Progenitor cell of endocrine pancreas (in vitro differentiated cells): ENCODE data around the gene MRPS31. TPM values are rescaled to one million over a fixed set of nuclear protein-coding genes. Genes with fewer than 3 reads are reported as not detected.

Source experiments
- DNase-seq: peaks from one replicate; pipeline ENCODE4 v3.0.0; 2021; ENCODE audit warnings: low spot score; ENCODE audit not compliant: unreplicated experiment
- H3K27ac Mint-ChIP-seq: 2 replicates; pipeline ENCODE4 v1.8.0; 2021; ENCODE audit warnings: mild to moderate bottlenecking, moderate library complexity, mixed read lengths
- H3K27me3 Mint-ChIP-seq: 2 replicates; pipeline ENCODE4 v1.8.0; 2021; ENCODE audit warnings: mixed read lengths
- H3K36me3 Mint-ChIP-seq: 2 replicates; pipeline ENCODE4 v1.8.0; 2022; ENCODE audit warnings: mixed read lengths; ENCODE audit not compliant: insufficient read depth
- H3K4me1 Mint-ChIP-seq: 2 replicates; pipeline ENCODE4 v1.8.0; 2021; ENCODE audit warnings: low read depth, mixed read lengths
- H3K4me3 Mint-ChIP-seq: 2 replicates; pipeline ENCODE4 v1.8.0; 2021; ENCODE audit warnings: low read depth, mild to moderate bottlenecking, moderate library complexity, mixed read lengths
- H3K9me3 Mint-ChIP-seq: 2 replicates; pipeline ENCODE4 v1.8.0; 2021; ENCODE audit warnings: low read depth, mixed read lengths
- microRNA-seq: library from miRNA; unstranded; fragments of <30 nt; microRNA quantifications from one replicate; pipeline ENCODE4 v1.1.0, GENCODE V29; 2020; ENCODE audit warnings: borderline number of aligned reads; ENCODE audit not compliant: unreplicated experiment
- total RNA-seq: library from RNA; stranded (reverse); gene quantifications from 2 replicates; pipeline ENCODE4 v1.2.1, GENCODE V29; 2021
- TF ChIP-seq, protein P1 (sequence below): fragments of 200-600 bp; sonication (generic); IDR thresholded peaks from one replicate; pipeline ENCODE4 v1.5.0; 2021; ENCODE audit warnings: antibody characterized with exemption, mild to moderate bottlenecking; ENCODE audit not compliant: unreplicated experiment

The MRPS31 gene
- total RNA-seq, 1 donor from 2014 or later, result 39.5 TPM

- Mint-ChIP-seq H3K9me3 (no peaks in the 10 kb centered on the region), H3K4me3 (no peak overlapping the region), H3K27ac (no peak overlapping the region), H3K4me1 (peaks cover 4% of the 10 kb centered on the region), H3K36me3 (no peaks in the 10 kb centered on the region), H3K27me3 (no peaks in the 10 kb centered on the region)
- TF ChIP-seq, protein P1, sequence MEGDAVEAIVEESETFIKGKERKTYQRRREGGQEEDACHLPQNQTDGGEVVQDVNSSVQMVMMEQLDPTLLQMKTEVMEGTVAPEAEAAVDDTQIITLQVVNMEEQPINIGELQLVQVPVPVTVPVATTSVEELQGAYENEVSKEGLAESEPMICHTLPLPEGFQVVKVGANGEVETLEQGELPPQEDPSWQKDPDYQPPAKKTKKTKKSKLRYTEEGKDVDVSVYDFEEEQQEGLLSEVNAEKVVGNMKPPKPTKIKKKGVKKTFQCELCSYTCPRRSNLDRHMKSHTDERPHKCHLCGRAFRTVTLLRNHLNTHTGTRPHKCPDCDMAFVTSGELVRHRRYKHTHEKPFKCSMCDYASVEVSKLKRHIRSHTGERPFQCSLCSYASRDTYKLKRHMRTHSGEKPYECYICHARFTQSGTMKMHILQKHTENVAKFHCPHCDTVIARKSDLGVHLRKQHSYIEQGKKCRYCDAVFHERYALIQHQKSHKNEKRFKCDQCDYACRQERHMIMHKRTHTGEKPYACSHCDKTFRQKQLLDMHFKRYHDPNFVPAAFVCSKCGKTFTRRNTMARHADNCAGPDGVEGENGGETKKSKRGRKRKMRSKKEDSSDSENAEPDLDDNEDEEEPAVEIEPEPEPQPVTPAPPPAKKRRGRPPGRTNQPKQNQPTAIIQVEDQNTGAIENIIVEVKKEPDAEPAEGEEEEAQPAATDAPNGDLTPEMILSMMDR, result no peak
- DNase-seq, result no peak
Measured at GRCh38 chr13:40679480-40679985, 91.5 kb downstream of the MRPS31 start.

Small RNAs within 50 kb of the gene (microRNA-seq; reads per million reads assigned to microRNA genes)
- gene MIR320D1 (not detected), gene MIR621 (not detected)

Other genes starting within 250 kb of the MRPS31 start
- 15.7 TPM in 2 replicates for gene FOXO1, start 104.5 kb downstream of the MRPS31 start, total RNA-seq
- gene SLC25A15, start 18.4 kb upstream of the MRPS31 start, total RNA-seq, result 16.3 and 16.5 TPM in 2 replicates
- gene ELF1, start 248.1 kb upstream of the MRPS31 start, total RNA-seq, result 87.7 and 89.7 TPM in 2 replicates